GM10248 (cell line): ENCODE data around the gene TEX26.

Experiments used
- CTCF ChIA-PET: fragments of 300-600 bp; sonication (Branson Sonifier 250); formaldehyde crosslinking; extraction: SDS; loops from one replicate; lab custom pipeline; 2021; ENCODE audit warnings: antibody characterized with exemption; lab: Yijun Ruan, JAX
- POLR2A ChIA-PET: fragments of 350-650 bp; sonication (Branson Sonifier 250); formaldehyde crosslinking; extraction: SDS; loops from one replicate; lab custom pipeline; 2020; ENCODE audit warnings: antibody characterized with exemption; lab: Yijun Ruan, JAX
- DNase-seq: peaks from one replicate; pipeline ENCODE4 v3.0.0; 2012; ENCODE audit errors: extremely low spot score
- CTCF ChIP-seq: IDR thresholded peaks from 2 replicates; pipeline ENCODE4 v1.5.1; 2012; ENCODE audit warnings: mild to moderate bottlenecking, low read depth; ENCODE audit errors: extremely low read depth, missing control alignments, control extremely low read depth

Gene TEX26

GRCh38 chr13:30898070-30898469 lies 34.4 kb upstream of the TEX26 start:
- no peak for DNase-seq
- ChIA-PET CTCF (no interaction called here), POLR2A (no interaction called here)
- TF ChIP-seq CTCF = no peak

DNA sequence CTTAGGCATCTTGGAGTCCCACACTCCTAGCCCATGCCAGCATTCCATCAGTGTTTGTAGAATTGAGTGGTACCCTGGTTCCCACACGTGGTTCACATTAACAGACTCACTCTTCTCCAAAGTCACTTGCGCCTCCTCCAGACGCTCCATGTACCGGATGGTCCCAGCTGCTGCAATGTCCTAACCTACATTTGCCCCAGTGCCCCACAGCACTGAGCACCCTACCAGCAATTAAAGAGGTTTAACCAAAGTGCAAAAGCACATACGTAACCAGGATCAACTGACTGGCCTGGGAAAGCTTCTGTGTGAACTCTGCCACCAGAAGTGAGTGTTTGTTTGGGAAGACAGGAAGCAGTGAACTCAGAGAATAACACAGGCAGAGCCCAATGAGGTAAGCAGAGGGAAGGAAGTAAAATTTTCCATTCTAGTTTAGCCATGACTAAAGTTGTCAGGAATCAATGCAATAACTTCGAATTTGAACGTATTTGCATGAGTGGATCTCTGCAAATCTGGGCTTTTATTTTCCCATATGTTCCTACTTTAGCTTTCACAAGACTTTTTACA lies 33.7 kb upstream of the TEX26 start:
- POLR2A ChIA-PET = no interaction called here
- CTCF ChIA-PET = no interaction called here
- TF ChIP-seq CTCF = no peak
- DNase-seq = no peak

DNA sequence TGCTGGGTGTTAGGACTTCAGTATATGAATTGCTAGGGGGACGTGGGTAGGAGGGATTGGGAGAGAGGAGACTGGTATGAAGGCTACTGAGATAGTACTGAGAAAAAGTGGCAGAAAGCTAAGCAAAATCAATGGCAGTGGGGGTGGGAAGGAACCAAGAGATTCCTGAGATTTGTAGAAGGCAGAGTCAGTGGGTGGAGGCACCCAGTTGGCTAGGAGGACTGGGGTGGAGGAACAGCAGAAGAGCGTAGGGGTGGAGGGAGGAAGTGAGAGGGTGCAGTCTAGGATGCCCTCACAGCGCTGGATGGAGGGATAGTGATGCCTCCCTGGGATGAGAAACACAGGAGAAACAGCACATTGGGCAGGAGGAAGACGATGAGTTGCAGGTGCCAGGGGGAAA lies 32.0 kb upstream of the TEX26 start:
- POLR2A ChIA-PET = no interaction called here
- no peak for DNase-seq
- CTCF ChIA-PET = interaction anchor here (1.2 to 1.8 kb wide), 2 partner anchors 8 to 77 kb away, joined by 3 to 4 read pairs; no protein-coding TSS in a partner anchor
- TF ChIP-seq CTCF = no peak

- ChIA-PET POLR2A (no interaction called here), CTCF (interaction anchor here (1.0 to 1.8 kb wide), 4 partner anchors 8 to 76 kb away, joined by 3 to 4 read pairs (median 3); no protein-coding TSS in a partner anchor)
- TF ChIP-seq CTCF = no peak
- no peak for DNase-seq
Measured at GRCh38 chr13:30900952-30901749, 31.3 kb upstream of the TEX26 start.

DNA sequence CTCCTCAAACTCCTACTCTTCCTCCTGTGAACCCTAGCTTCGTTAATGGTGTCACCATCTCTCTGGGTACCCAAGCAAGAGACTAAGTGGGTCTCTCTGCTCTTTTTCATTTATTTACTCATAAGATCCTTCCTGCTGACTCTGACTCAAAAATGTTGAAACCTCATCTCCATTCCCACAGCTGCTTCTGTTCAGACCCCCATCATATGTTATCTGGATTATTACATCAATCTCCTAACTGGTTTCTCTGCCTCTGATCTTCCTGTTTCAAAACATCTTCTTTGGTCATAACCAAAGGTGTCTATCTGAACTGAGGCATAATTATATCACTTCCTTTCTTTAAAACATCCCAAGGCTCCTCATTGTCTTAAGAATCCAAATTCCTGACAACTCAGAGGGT lies 28.4 kb upstream of the TEX26 start:
- no peak for TF ChIP-seq CTCF
- no peak for DNase-seq
- POLR2A ChIA-PET = no interaction called here
- CTCF ChIA-PET = interaction anchor here (1.2 kb wide), 1 partner anchor 19 kb away, joined by 3 read pairs; no protein-coding TSS in a partner anchor

GRCh38 chr13:30905932-30906383 lies 26.5 kb upstream of the TEX26 start, which contains the start of gene MEDAG:
Gene MEDAG (plus strand): TSS chr13:30906271. CDS start chr13:30906516, 245 bp downstream.
- POLR2A ChIA-PET = no interaction called here
- no peak for TF ChIP-seq CTCF
- DNase-seq = no peak
- CTCF ChIA-PET = no interaction called here
